K562 (cell line): ENCODE measurements around the gene CRB2. TPM values are rescaled to one million over a fixed set of nuclear protein-coding genes. Genes with fewer than 3 reads are reported as not detected.

Experiments
- ATAC-seq: fragments of 200-7000 bp; cut with Tn5 transposase; 3 replicates; pipeline ENCODE4 v1.9.1; 2020; ENCODE audit warnings: moderate library complexity
- BruUV-seq: library from RNA; stranded (reverse); fragments of 400-500 nt; replicated peaks from 2 replicates; lab custom pipeline; 2021; lab: Mats Ljungman, UMichigan
- CTCF ChIA-PET: fragments of 300-600 bp; formaldehyde crosslinking; extraction: SDS; loops from one replicate; lab custom pipeline; 2021; ENCODE audit warnings: low intra/inter-chr PET ratio; lab: Yijun Ruan, JAX
- POLR2A ChIA-PET: fragments of 300-600, 350-650 bp; sonication (Branson Sonifier 250); formaldehyde crosslinking; extraction: SDS; loops from one replicate; lab custom pipeline; 2021; ENCODE audit warnings: antibody characterized with exemption, inconsistent platforms; lab: Yijun Ruan, JAX
- DNase-seq, 4 experiments: peaks; one replicate each; pipeline versions ENCODE4 v3.0.0 to v3.0.0-alpha.2; 2011 to 2018; ENCODE audit warnings: low spot score in 3 of 4, mixed read lengths in 3 of 4; ENCODE audit errors: extremely low read depth in 1 of 4
- FAIRE-seq: peaks from 2 replicates; lab custom pipeline; 2011; peaks lifted over from hg19 to GRCh38; lab: Jason Lieb, UNC
- H2AFZ ChIP-seq: 2 replicates; pipeline ENCODE4 v1.6.0; 2011; ENCODE audit warnings: low read depth, low read length, control low read depth, inconsistent platforms
- H3K27ac ChIP-seq: fragments of 200-600 bp; 3 replicates; pipeline ENCODE4 v1.8.0; 2011; ENCODE audit warnings: low read depth, mild to moderate bottlenecking, control low read depth, inconsistent platforms, low read length, moderate library complexity, mixed read lengths; ENCODE audit errors: extremely low read depth
- H3K27me3 ChIP-seq, 2 experiments: fragments of 300-600 bp in 1 of 2; 2 replicates in 1 of 2; 3 replicates in 1 of 2; pipeline versions ENCODE4 v1.6.0 to v1.8.0; 2011; ENCODE audit warnings: inconsistent platforms in 2 of 2, low read length in 2 of 2, mild to moderate bottlenecking in 1 of 2, mixed read lengths in 1 of 2, moderate library complexity in 1 of 2; ENCODE audit not compliant: control insufficient read depth in 2 of 2, insufficient read depth in 2 of 2
- H3K36me3 ChIP-seq: fragments of 300-600 bp; 3 replicates; pipeline ENCODE4 v1.8.0; 2011; ENCODE audit warnings: mild to moderate bottlenecking, low read length, inconsistent platforms; ENCODE audit not compliant: control insufficient read depth, insufficient read depth
- H3K4me1 ChIP-seq, 2 experiments: fragments of 200-600 bp in 1 of 2; replicated peaks in 1 of 2; 2 replicates in 1 of 2; 3 replicates in 1 of 2; pipeline versions ENCODE4 v1.5.1 to v1.8.0; 2011; ENCODE audit warnings: inconsistent platforms in 2 of 2, low read length in 2 of 2, mild to moderate bottlenecking in 1 of 2, mixed read lengths in 1 of 2, moderate library complexity in 1 of 2; ENCODE audit not compliant: control insufficient read depth in 2 of 2, insufficient read depth in 2 of 2
- H3K4me2 ChIP-seq: 2 replicates; pipeline ENCODE4 v1.6.1; 2011; ENCODE audit warnings: low read length, control low read depth, inconsistent platforms, mixed read lengths; ENCODE audit not compliant: insufficient read depth
- H3K4me3 ChIP-seq: fragments of 200-600 bp; sonication (generic), shearing (Covaris generic); 2 replicates; pipeline ENCODE4 v1.5.1; 2016; ENCODE audit warnings: control low read depth, inconsistent platforms
- H3K79me2 ChIP-seq: fragments of 200-600 bp; 3 replicates; pipeline ENCODE4 v1.8.0; 2011; ENCODE audit warnings: low read length, inconsistent platforms; ENCODE audit not compliant: control insufficient read depth, insufficient read depth
- H3K9ac ChIP-seq, 2 experiments: 2 replicates each; pipeline versions ENCODE4 v1.6.0 to v1.6.1; 2011; ENCODE audit warnings: low read depth in 2 of 2, low read length in 2 of 2, control low read depth in 1 of 2, inconsistent platforms in 1 of 2, mild to moderate bottlenecking in 1 of 2, mixed read lengths in 1 of 2; ENCODE audit not compliant: insufficient read depth in 1 of 2
- H3K9me1 ChIP-seq: one replicate; pipeline ENCODE4 v1.6.0; 2011; ENCODE audit warnings: inconsistent platforms, mild to moderate bottlenecking, low read length, moderate library complexity; ENCODE audit not compliant: control insufficient read depth, insufficient read depth
- H3K9me3 ChIP-seq: replicated peaks from 2 replicates; pipeline ENCODE4 v1.5.1; 2011; ENCODE audit warnings: low read depth, low read length, inconsistent platforms; ENCODE audit not compliant: control insufficient read depth, insufficient read depth
- H4K20me1 ChIP-seq: replicated peaks from 2 replicates; pipeline ENCODE4 v1.6.1; 2011; ENCODE audit warnings: low read length, inconsistent platforms, mixed read lengths; ENCODE audit not compliant: control insufficient read depth, insufficient read depth
- ARNT ChIP-seq, 2 experiments: fragments of 450-650 bp; IDR thresholded peaks; 2 replicates each; pipeline ENCODE4 v1.6.1; 2016; ENCODE audit warnings: mild to moderate bottlenecking in 1 of 2
- TBP ChIP-seq: optimal IDR thresholded peaks from 2 replicates; pipeline ENCODE3; 2011; ENCODE audit warnings: low read depth, low read length, improper control_type of control experiment
- TFAM ChIP-seq: fragments of 250-450 bp; sonication (Bioruptor Pico); conservative IDR thresholded peaks from 2 replicates; pipeline ENCODE4 v1.5.0; 2021; ENCODE audit warnings: mild to moderate bottlenecking, moderate library complexity
- ZNF354B ChIP-seq: fragments of 250-450 bp; sonication (Bioruptor Pico); IDR thresholded peaks from 2 replicates; pipeline ENCODE4 v1.4.0; 2020
- ZSCAN29 ChIP-seq: fragments of 450-650 bp; IDR thresholded peaks from 2 replicates; pipeline ENCODE4 v1.6.1; 2017
- WGBS: fragments of 100-300 bp; shearing (Covaris generic); methylation state at CpG from one replicate; pipeline ENCODE4 v1.1.6; 2016; ENCODE audit warnings: low coverage, mixed read lengths; ENCODE audit not compliant: insufficient coverage; ENCODE audit errors: missing lambda C conversion rate; 5-methylcytosine and 5-hydroxymethylcytosine counted together
- in situ Hi-C: fragments of 300-500 bp; cut with MboI; formaldehyde crosslinking; loops from 4 replicates; pipeline ENCODE4 v1.15.0; 2018; ENCODE audit warnings: inconsistent platforms, mixed read lengths
- intact Hi-C: fragments of 100-400 bp; cut with micrococcal nuclease; formaldehyde crosslinking; loops from 2 replicates; pipeline ENCODE4 v1.14.2; 2022
- polyA plus RNA-seq, 8 experiments: library from polyadenylated mRNA; depleted of rRNA in 4 of 8; stranded (reverse) in 5 of 8; unstranded in 3 of 8; fragments of >200 nt; fragmentation: Nextera tagmentation in 2 of 8; fragmentation: Illumina TruSeq in 1 of 8; extraction: Ambion mirVana in 2 of 8; extraction: Trizol in 1 of 8; gene quantifications; 2 replicates each; pipeline versions ENCODE4 v1.2.1 to v1.2.3, GENCODE V29; 2011 to 2014; ENCODE audit warnings: inconsistent platforms in 1 of 8, missing spikeins in 1 of 8
- total RNA-seq, 7 experiments: library from RNA; depleted of rRNA in 6 of 7; stranded (reverse); fragments of >200 nt in 6 of 7; fragmentation: Illumina TruSeq in 2 of 7; extraction: Trizol in 2 of 7; gene quantifications; 2 replicates each; pipeline versions ENCODE4 v1.2.1 to v1.2.3, GENCODE V29; 2011 to 2021; ENCODE audit warnings: low replicate concordance in 1 of 7

CRB2 gene
- total and polyA plus RNA-seq, 9 of the 15 experiments (the other 6 are each of a cell fraction or from before 2014, with no cell fraction given) = 0.13 to 1.2 (median 0.25) TPM; not detected in 2

DNA sequence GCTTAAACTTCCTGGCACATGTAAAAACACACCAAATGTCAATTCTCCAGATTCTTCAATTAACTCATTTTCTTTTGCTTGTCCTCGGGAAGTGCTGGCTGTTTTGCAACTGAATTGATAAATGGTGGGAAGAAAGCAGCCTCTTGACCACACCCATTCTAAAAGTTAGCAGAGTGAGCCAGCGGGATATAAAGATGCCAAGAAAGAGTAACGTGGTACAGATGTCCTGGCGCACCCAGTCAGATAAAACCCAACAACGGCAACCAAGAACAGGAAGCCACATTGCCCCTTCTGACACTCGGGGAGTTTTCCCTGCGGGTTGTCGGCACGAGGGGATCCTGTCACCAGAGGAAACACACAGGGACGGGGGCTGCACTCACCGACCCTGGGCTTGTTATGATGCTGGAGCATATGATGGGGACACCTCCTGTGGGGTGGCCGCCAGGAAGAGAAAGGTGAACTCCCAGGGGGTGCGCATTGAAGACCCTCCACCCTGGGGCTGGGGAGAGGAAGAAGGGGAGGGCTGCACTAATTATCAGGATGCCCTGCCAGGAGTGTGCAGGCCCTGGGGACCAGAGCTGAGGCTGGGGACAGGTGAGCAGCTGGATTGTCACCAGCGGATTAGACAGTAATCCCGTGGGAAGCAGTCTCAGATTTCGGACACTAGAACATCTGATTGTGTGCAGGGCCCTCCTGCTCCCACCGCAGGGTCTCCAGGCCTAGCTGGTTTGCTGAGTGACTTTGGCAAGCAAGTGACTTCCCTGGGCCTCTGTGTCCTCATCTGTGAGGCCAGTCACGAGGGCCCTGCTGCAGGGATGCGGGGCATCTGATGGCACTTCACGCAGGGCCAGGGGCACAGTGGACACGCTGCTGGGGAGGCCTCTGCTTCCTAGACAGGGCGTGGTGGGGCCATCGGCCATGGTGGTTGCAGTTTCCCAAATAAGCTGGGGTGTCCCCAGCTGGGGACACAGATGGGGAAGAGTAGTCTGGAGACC is 59.2 kb downstream of the CRB2 start:
- FAIRE-seq = no peak
- 62% methylated on average over 23 of the region's 23 CpGs for WGBS
- in situ Hi-C loops = no loop called here
- TF ChIP-seq TBP = no peak
- no peak for TF ChIP-seq ZSCAN29
- TF ChIP-seq ARNT (IDR thresholded peaks at IDR 0.05) = no peak
- TF ChIP-seq TFAM (CRISPR knock-in tag) = no peak
- no peak for TF ChIP-seq ZNF354B
- no peak overlapping the region for H2AFZ ChIP-seq
- no peak overlapping the region for H3K4me3 ChIP-seq
- no peak for DNase-seq
- ATAC-seq = no peak
- POLR2A ChIA-PET = interaction anchor here (0.6 to 1.3 kb wide), 4 partner anchors 9 to 107 kb away, joined by 4 to 5 read pairs (median 4); no protein-coding TSS in a partner anchor
- no peaks in the 10 kb centered on the region for H3K27me3 ChIP-seq
- H4K20me1 ChIP-seq = peaks cover 3% of the 10 kb centered on the region
- BruUV-seq = no TSS peak
- H3K9ac ChIP-seq = no peak overlapping the region; a peak in 1 of 4 replicates
- no peak overlapping the region for H3K4me2 ChIP-seq
- no peaks in the 10 kb centered on the region for H3K36me3 ChIP-seq
- H3K79me2 ChIP-seq = no peaks in the 10 kb centered on the region
- H3K4me1 ChIP-seq = peaks cover 0 to 6% of the 10 kb centered on the region in 2 experiments; a peak in 2 of 5 replicates
- CTCF ChIA-PET = no interaction called here
- intact Hi-C loops = no loop called here
- H3K9me1 ChIP-seq = no peaks in the 10 kb centered on the region
- no peak overlapping the region for H3K27ac ChIP-seq
- no peaks in the 10 kb centered on the region for H3K9me3 ChIP-seq
